Stimulated activated CD8-positive, alpha-beta memory T cell treated with anti-CD3 and anti-CD28 coated beads, Interleukin-7, amount 100 ng/mL, for 48 hours (primary cell): ENCODE results near the gene MEF2C.

ENCODE experiments used
- DNase-seq, 2 donors: peaks; one replicate each; pipeline ENCODE4 v3.0.0-alpha.2; 2020; ENCODE audit warnings: low read depth in 1 of 2; ENCODE audit errors: extremely low read depth in 1 of 2

Gene MEF2C

GRCh38 chr5:88729084-88729828, 153.7 kb downstream of the MEF2C start:
- peak in 1 of 2 donors; percentile 12 for DNase-seq

- no peak for DNase-seq
These were observed 155.2 kb downstream of the MEF2C start for GRCh38 chr5:88727705-88728313.

- DNase-seq: no peak
These were observed 157.5 kb downstream of the MEF2C start for GRCh38 chr5:88725454-88725853.

- DNase-seq: no peak
These were observed 158.8 kb downstream of the MEF2C start for GRCh38 chr5:88724201-88724600.

DNA sequence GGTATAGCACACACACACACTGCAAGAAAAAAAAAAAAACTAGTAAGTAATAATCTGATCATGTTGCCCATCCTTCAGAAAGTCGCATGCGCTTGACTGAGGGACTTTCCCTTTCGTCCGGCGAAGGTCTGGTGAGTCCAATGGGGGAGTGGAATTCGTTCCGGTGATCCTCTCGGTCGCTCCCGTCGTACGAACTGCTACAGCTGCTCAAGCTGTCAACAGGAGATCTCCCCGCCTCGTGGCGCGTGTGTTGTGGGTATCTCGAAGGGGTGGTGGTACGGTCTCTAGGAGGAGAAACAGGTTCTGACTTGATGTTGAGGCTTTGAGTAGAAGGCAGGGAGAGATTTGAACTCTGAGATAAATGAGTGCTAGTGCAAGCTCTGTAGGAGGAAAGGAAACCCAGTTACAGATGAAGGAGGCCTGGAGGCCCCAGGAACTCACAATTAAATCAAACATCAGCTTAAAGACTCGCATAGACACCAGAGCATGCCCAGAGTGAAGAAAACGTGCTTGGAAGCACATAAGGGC, 160.4 kb downstream of the MEF2C start:
- DNase-seq: no peak

DNA sequence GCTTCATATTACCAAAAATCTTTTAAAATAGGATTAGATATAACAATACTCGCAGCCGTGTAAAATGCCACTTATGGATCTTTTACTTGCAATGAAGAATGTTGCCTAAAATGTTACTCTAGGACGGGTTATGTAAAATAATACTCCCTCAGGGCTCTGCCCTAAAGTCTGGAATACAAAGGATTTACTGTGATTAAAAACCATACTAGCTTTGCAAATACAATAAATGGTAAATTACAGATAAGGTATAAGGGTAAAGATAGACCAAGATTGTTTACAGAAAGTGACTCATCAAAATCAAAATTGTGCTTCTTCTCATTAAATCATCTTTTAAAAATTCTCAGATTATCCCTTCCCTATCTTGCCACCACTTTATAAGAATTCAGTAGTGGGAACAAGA, 163.6 kb downstream of the MEF2C start:
- DNase-seq: no peak

DNA sequence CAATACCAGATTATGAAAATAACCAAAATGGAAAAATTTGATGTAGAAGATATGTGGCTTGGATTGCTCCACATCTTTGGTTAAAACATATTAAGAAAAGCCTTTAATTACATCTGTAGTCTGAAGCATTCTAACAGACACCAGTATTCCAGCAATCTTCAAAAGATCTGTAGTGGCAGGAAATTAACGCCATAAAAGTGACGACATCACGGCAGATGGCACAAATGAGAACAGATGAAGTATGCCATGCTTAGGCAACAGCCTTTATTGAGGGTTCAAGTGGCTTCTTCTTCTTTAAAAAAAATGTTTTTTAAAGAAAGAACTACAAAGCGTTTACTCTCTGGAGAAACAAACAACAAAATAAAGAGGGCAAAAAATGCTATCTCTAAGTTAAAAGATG, 164.2 kb downstream of the MEF2C start:
- no peak for DNase-seq

DNA sequence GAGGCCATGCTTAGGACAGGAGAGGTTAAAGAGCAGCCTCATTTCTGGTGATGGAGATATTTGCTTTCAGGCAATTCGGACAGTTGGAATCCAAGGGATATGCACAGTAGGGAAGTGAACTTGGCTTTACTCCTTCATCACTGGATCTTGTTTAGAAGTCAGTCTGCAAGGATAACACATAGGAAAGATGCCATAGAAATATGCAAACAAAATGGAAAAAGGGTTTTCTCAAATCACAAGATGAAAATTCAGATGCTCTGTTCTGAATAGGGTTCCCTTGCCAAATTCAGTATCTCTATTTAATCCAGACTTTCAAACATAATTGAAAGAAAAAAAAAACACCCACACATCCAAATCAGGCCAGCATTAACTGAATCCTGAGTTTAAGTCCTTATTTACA, 166.9 kb downstream of the MEF2C start:
- DNase-seq: no peak

DNA sequence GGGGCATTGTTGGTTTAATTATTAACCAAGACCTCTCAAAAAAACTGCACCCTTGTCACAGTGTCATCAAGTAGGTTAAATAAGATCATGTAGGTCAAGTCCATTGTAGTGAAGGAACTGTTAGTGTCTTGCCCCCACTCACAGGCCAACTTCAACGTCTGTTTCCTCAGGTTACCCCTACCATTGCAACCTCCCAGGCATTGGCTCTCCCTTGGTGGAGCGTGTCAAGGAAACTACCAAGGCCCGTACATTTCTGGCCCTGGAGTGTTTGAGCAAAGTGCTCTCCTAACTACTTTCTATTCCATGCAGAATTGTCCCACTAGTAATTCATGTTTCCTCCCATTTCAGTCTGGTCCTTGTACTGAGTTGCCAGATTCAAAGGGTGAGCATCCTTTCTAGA, 167.5 kb downstream of the MEF2C start:
- no peak for DNase-seq

DNA sequence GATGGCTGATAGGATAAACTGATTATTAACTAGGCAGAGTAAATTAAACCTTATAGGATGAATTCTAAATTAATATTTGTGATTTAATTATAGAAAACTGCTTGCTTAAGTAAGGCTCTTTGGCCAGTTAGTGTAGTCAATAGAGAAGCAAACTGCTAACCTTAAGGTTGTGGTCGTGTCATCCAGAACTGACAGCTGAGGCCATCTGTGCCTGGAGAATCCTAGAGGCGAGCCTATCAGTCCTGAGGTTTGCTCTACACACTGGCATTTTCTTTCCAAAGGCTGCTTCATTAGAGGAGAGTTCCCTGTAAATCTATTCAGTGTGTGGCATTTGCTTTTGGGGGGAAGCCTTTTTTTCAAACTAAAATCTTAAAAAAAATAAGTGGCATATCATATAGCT, 169.2 kb downstream of the MEF2C start:
- no peak for DNase-seq

GRCh38 chr5:88708682-88709398, 174.1 kb downstream of the MEF2C start:
- DNase-seq: no peak

GRCh38 chr5:88708021-88708420, 175.0 kb downstream of the MEF2C start:
- no peak for DNase-seq

GRCh38 chr5:88707216-88707965, 175.6 kb downstream of the MEF2C start:
- no peak for DNase-seq

GRCh38 chr5:88702332-88702731, 180.7 kb downstream of the MEF2C start:
- no peak for DNase-seq

DNA sequence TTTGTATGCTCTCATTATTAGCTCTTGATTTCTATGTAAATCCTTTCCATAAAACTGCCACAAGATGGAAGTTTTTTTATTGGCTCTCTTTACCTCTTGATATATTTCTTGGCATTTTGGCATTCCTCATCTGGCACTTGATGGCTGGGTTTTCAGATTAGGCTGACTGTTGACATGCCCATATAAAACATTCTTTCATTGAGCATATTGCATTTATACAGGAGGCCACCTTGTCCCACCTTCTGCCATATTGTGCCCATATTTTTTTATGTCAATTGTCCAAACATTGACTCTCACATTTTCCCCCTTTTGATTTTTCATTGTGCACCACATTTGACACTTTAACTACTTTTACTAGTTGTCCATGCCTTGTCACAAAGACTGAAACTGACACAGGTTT, 182.9 kb downstream of the MEF2C start:
- no peak for DNase-seq

DNA sequence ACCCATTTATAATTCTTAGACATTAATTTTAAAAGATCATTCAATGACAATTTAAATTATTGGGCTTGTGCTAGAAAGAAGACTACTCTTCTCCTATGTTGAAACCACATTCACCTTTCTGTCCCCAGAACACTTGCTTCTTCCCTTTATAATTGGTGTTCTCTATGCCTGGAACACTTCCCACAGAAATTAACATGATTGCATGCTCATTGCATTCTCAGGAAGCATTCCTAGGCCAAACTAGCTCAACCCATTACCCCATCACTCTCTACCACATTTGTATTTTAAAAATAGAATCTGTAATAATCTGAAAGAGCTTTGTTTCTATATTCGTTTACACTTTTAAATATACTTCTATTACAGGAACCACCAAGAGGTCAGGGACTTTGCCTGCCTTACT, 184.7 kb downstream of the MEF2C start:
- no peak for DNase-seq

DNA sequence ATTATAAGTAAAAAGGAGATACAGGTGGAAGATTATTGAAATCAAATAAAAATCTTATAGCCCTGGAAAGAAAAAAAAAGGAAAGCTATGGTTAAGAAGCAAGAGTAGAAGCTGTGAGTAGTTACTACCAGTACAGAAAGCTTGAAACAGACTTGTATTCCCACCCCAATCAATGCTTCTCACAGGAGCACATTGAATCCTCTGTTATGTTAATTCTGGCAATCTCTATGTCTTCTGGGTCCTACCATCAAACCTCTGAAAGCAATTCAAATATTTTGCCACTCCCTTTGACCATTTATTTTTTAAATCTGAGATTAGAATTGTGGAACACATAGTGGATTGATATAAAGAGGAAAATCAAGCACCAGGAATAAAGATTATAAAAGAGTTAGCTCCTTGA, 186.5 kb downstream of the MEF2C start:
- DNase-seq: no peak

DNA sequence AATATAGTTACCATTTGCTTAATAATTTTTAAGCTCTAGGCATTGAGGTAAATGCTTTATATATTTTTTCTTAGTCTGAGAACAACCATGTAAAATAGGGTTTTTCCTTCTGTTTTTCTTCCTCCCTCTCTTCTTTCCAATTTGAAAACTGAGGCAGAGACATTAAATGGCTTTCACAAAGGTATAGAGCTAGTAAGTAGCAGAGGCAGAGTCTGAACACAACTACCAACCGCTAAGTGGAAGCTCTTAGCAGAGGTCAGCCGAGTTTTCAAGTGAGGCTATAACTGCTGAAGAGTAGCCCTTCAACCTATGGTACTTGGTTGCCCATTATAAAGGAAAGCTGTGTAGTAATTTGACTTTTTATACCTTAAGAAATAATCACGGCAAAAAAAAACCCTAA, 187.1 kb downstream of the MEF2C start:
- no peak for DNase-seq

GRCh38 chr5:88695232-88695631, 187.8 kb downstream of the MEF2C start:
- DNase-seq: no peak

GRCh38 chr5:88694023-88694679, 188.8 kb downstream of the MEF2C start:
- no peak for DNase-seq
